HepG2 (cell line): Measurements from ENCODE around the gene CDC14B. TPM values are rescaled to one million over a fixed set of nuclear protein-coding genes. Genes with fewer than 3 reads are reported as not detected.

Experiments
- ATAC-seq: fragments of 200-7000 bp; cut with Tn5 transposase; 3 replicates; pipeline ENCODE4 v1.9.1; 2020; ENCODE audit warnings: mild to moderate bottlenecking, moderate library complexity
- BruUV-seq: library from RNA; stranded (reverse); fragments of 400-500 nt; replicated peaks from 2 replicates; lab custom pipeline; 2021; lab: Mats Ljungman, UMichigan
- CTCF ChIA-PET: fragments of 300-600 bp; formaldehyde crosslinking; extraction: SDS; loops from one replicate; lab custom pipeline; 2021; ENCODE audit warnings: low total read pairs, inconsistent platforms, low intra/inter-chr PET ratio; lab: Yijun Ruan, JAX
- POLR2A ChIA-PET: fragments of 350-600 bp; sonication (Branson Sonifier 250); formaldehyde crosslinking; loops from one replicate; lab custom pipeline; 2020; ENCODE audit warnings: antibody characterized with exemption, inconsistent platforms; lab: Yijun Ruan, JAX
- DNase-seq: peaks from one replicate; pipeline ENCODE4 v3.0.0-alpha.2; 2015; ENCODE audit warnings: low spot score
- FAIRE-seq: peaks from 3 replicates; lab custom pipeline; 2011; peaks lifted over from hg19 to GRCh38; lab: Jason Lieb, UNC
- H2AFZ ChIP-seq: one replicate; pipeline ENCODE4 v1.6.1; 2011; ENCODE audit warnings: low read length, inconsistent platforms
- H3K27ac ChIP-seq: fragments of 300-600 bp; 3 replicates; pipeline ENCODE4 v1.8.0; 2011; ENCODE audit warnings: mixed run types, mild to moderate bottlenecking, mixed read lengths, low read length, inconsistent platforms; ENCODE audit not compliant: insufficient read depth; ENCODE audit errors: extremely low read length
- H3K27me3 ChIP-seq, 2 experiments: fragments of 200-600 bp in 1 of 2; 2 replicates in 1 of 2; 3 replicates in 1 of 2; pipeline versions ENCODE4 v1.6.0 to v1.8.0; 2011; ENCODE audit warnings: low read length in 2 of 2, mild to moderate bottlenecking in 2 of 2, moderate library complexity in 2 of 2, inconsistent platforms in 1 of 2; ENCODE audit not compliant: insufficient read depth in 2 of 2, control insufficient read depth in 1 of 2
- H3K36me3 ChIP-seq, 2 experiments: fragments of 200-600 bp in 1 of 2; replicated peaks in 1 of 2; 2 replicates in 1 of 2; 3 replicates in 1 of 2; pipeline versions ENCODE4 v1.5.1 to v1.8.0; 2011; ENCODE audit warnings: low read length in 2 of 2, inconsistent platforms in 1 of 2; ENCODE audit not compliant: insufficient read depth in 2 of 2, control insufficient read depth in 1 of 2
- H3K4me1 ChIP-seq: 2 replicates; pipeline ENCODE4 v1.5.1; 2012; ENCODE audit warnings: low read length, inconsistent platforms; ENCODE audit not compliant: insufficient read depth
- H3K4me2 ChIP-seq: 2 replicates; pipeline ENCODE4 v1.6.0; 2011; ENCODE audit warnings: low read depth, low read length, inconsistent platforms
- H3K4me3 ChIP-seq, 3 experiments: fragments of 200-600 bp in 1 of 3; sonication (generic), shearing (Covaris generic) in 1 of 3; replicated peaks in 1 of 3; 2 replicates each; pipeline ENCODE4 v1.5.1; 2011 to 2016; ENCODE audit warnings: low read length in 3 of 3, inconsistent platforms in 2 of 3, low read depth in 2 of 3, mild to moderate bottlenecking in 2 of 3, control low read depth in 1 of 3, mixed read lengths in 1 of 3; ENCODE audit not compliant: insufficient read depth in 1 of 3
- H3K79me2 ChIP-seq: one replicate; pipeline ENCODE4 v1.6.1; 2011; ENCODE audit warnings: low read length, inconsistent platforms; ENCODE audit not compliant: insufficient read depth
- H3K9ac ChIP-seq: 2 replicates; pipeline ENCODE4 v1.6.0; 2011; ENCODE audit warnings: mild to moderate bottlenecking, low read depth, low read length, inconsistent platforms; ENCODE audit not compliant: insufficient read depth
- H3K9me3 ChIP-seq: 2 replicates; pipeline ENCODE4 v1.5.1; 2012; ENCODE audit warnings: mild to moderate bottlenecking, low read length
- H4K20me1 ChIP-seq: 2 replicates; pipeline ENCODE4 v1.6.0; 2011; ENCODE audit warnings: inconsistent platforms, mild to moderate bottlenecking, low read length, moderate library complexity; ENCODE audit not compliant: insufficient read depth
- ARNT2 ChIP-seq: sonication (generic); formaldehyde crosslinking; IDR thresholded peaks from 2 replicates; pipeline ENCODE4 v1.8.0; 2022; ENCODE audit warnings: mild to moderate bottlenecking, low read depth, missing genetic modification reagents, moderate library complexity
- GMEB2 ChIP-seq: IDR thresholded peaks from 2 replicates; pipeline ENCODE4 v1.6.1; 2016; ENCODE audit warnings: missing biosample characterization, missing genetic modification reagents, low read depth
- MAX ChIP-seq: IDR thresholded peaks from 2 replicates; pipeline ENCODE4 v1.6.1; 2012; ENCODE audit warnings: inconsistent platforms
- MED13 ChIP-seq: sonication (generic); formaldehyde crosslinking; IDR thresholded peaks from 2 replicates; pipeline ENCODE4 v1.5.0; 2020; ENCODE audit warnings: missing genetic modification reagents
- RAD51 ChIP-seq: fragments of 450-650 bp; IDR thresholded peaks from 2 replicates; pipeline ENCODE4 v1.6.1; 2016; ENCODE audit warnings: borderline replicate concordance
- SAP130 ChIP-seq: IDR thresholded peaks from 2 replicates; pipeline ENCODE4 v1.6.1; 2016; ENCODE audit warnings: low read depth
- TEAD3 ChIP-seq: optimal IDR thresholded peaks from 2 replicates; pipeline ENCODE3; 2016; ENCODE audit warnings: borderline replicate concordance
- ZC3H13 ChIP-seq: sonication (generic); formaldehyde crosslinking; IDR thresholded peaks from 2 replicates; pipeline ENCODE4 v1.8.1; 2023; ENCODE audit warnings: mild to moderate bottlenecking, missing genetic modification reagents, moderate library complexity
- ZNF441 ChIP-seq: sonication (generic); formaldehyde crosslinking; IDR thresholded peaks from 2 replicates; pipeline ENCODE4 v1.7.0; 2021; ENCODE audit warnings: missing genetic modification reagents, borderline replicate concordance
- ZNF570 ChIP-seq: sonication (generic); formaldehyde crosslinking; IDR thresholded peaks from 2 replicates; pipeline ENCODE4 v1.4.0; 2020; ENCODE audit warnings: mild to moderate bottlenecking, missing genetic modification reagents, borderline replicate concordance
- ZNF850 ChIP-seq: sonication (generic); formaldehyde crosslinking; conservative IDR thresholded peaks from 2 replicates; pipeline ENCODE4 v1.9.0; 2021; ENCODE audit warnings: mild to moderate bottlenecking, missing genetic modification reagents
- WGBS: methylation state at CpG from one replicate; pipeline ENCODE4 v1.1.6; 2017; ENCODE audit warnings: low lambda C conversion rate; 5-methylcytosine and 5-hydroxymethylcytosine counted together
- in situ Hi-C: cut with HindIII; loops from 2 replicates; pipeline ENCODE4 v1.10.0; 2017; ENCODE audit warnings: low pct_unique_long_range_greater_than_20kb; ENCODE audit not compliant: extremely low pct_ligation_motif_present
- intact Hi-C: fragments of 100-400 bp; cut with micrococcal nuclease; formaldehyde crosslinking; loops from one replicate; pipeline ENCODE4 v1.10.0; 2022; ENCODE audit not compliant: unreplicated experiment
- polyA plus RNA-seq, 8 experiments: library from polyadenylated mRNA; depleted of rRNA in 3 of 8; stranded (reverse) in 7 of 8; unstranded in 1 of 8; fragments of >200 nt; fragmentation: Illumina TruSeq in 4 of 8; extraction: Trizol in 4 of 8; gene quantifications; 2 replicates each; pipeline versions ENCODE4 v1.2.1 to v1.2.3, GENCODE V29; 2011 to 2016; ENCODE audit warnings: low read depth in 4 of 8, missing spikeins in 1 of 8, mixed read lengths in 1 of 8; ENCODE audit not compliant: insufficient read depth in 1 of 8
- total RNA-seq, 5 experiments: library from RNA; depleted of rRNA; stranded (reverse); fragments of >200 nt; fragmentation: Illumina TruSeq; extraction: Trizol; gene quantifications; 2 replicates each; pipeline ENCODE4 v1.2.3, GENCODE V29; 2016; ENCODE audit warnings: low read depth in 1 of 5

Gene CDC14B
- total and polyA plus RNA-seq, 2 of the 13 experiments (the other 11 are each of a cell fraction or from before 2014, with no cell fraction given), result 25.8 to 33.3 TPM

DNA sequence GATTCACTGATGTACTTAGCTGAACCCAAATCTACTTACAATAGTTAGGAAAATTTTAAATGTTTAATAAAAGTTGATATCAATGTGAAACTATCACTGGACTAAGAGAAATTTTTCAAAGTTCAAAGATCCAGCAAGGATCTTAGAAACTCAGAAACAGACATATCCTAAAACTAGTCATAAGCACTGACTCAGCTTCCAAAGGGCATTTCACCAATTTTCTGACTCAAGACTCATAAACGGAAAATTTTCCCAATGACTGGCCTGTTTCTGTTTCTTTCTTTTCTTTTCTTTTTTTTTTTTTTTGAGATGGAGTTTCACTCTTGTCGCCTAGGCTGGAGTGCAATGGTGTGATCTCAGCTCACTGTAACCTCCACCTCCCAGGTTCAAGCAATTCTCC lies 66.6 kb downstream of the CDC14B start:
- no peak for TF ChIP-seq GMEB2 (CRISPR knock-in tag)
- no peak for TF ChIP-seq RAD51
- TF ChIP-seq ZNF850 (CRISPR knock-in tag), result no peak
- TF ChIP-seq ZNF570 (CRISPR knock-in tag), result no peak
- no peak for TF ChIP-seq ZNF441
- Histone ChIP-seq H3K79me2 (peaks cover 5% of the 10 kb centered on the region), H3K4me3 (no peak overlapping the region), H3K4me2 (no peak overlapping the region), H3K4me1 (peaks cover 35% of the 10 kb centered on the region), H3K9ac (no peak overlapping the region), H3K27me3 (no peaks in the 10 kb centered on the region), H3K36me3 (peaks cover 1 to 26% of the 10 kb centered on the region in 2 experiments; a peak in 1 of 5 replicates), H3K9me3 (no peaks in the 10 kb centered on the region), H3K27ac (no peak overlapping the region), H2AFZ (no peak overlapping the region), H4K20me1 (no peaks in the 10 kb centered on the region)
- no TSS peak for BruUV-seq
- no peak for ATAC-seq
- ChIA-PET CTCF (no interaction called here), POLR2A (no interaction called here)
- 94% methylated on average over 2 of the region's 2 CpGs for WGBS
- in situ Hi-C loops (no loop called here), intact Hi-C loops (no loop called here)
- no peak for FAIRE-seq
- no peak for DNase-seq

GRCh38 chr9:96551403-96551802 lies 68.2 kb downstream of the CDC14B start:
- no peak overlapping the region for H2AFZ ChIP-seq
- BruUV-seq, result no TSS peak
- no peak overlapping the region for H3K4me3 ChIP-seq
- H3K79me2 ChIP-seq, result peaks cover 5% of the 10 kb centered on the region
- no peak for ATAC-seq
- H3K27me3 ChIP-seq, result no peaks in the 10 kb centered on the region
- H3K9me3 ChIP-seq, result no peaks in the 10 kb centered on the region
- whole genome bisulfite sequencing, result 100% methylated on average over 6 of the region's 6 CpGs
- H3K4me1 ChIP-seq, result peaks cover 26% of the 10 kb centered on the region
- H3K9ac ChIP-seq, result no peak overlapping the region
- no peak for DNase-seq
- intact Hi-C loops (no loop called here), in situ Hi-C loops (no loop called here)
- no peak overlapping the region for H3K27ac ChIP-seq
- no peak for FAIRE-seq
- H4K20me1 ChIP-seq, result no peaks in the 10 kb centered on the region
- H3K36me3 ChIP-seq, result peaks cover 1 to 26% of the 10 kb centered on the region in 2 experiments; a peak in 1 of 5 replicates
- no peak overlapping the region for H3K4me2 ChIP-seq
- ChIA-PET POLR2A (no interaction called here), CTCF (no interaction called here)
- TF ChIP-seq MAX, result no peak
- no peak for TF ChIP-seq MED13 (CRISPR knock-in tag)
- no peak for TF ChIP-seq ZC3H13 (CRISPR knock-in tag)
- TF ChIP-seq ARNT2, result no peak
- no peak for TF ChIP-seq SAP130
- no peak for TF ChIP-seq TEAD3 (CRISPR knock-in tag)
